Suprapubic skin (tissue), 4 donors: ENCODE data around the gene NECAB3. TPM values are rescaled to one million over a fixed set of nuclear protein-coding genes. Genes with fewer than 3 reads are reported as not detected.
"Not testable (repeated sequence)": the region's sequence is repeated elsewhere in the genome, so short reads cannot be mapped to it uniquely, and the experiment has no call there.

Source experiments
- DNase-seq, 2 donors: peaks; one replicate each; pipeline ENCODE4 v3.0.0-alpha.2; 2019; ENCODE audit warnings: low spot score in 2 of 2
- H3K27ac ChIP-seq: fragments of 200-600 bp; sonication (generic); one replicate; pipeline ENCODE4 v1.5.1; 2019
- H3K27me3 ChIP-seq: fragments of 200-600 bp; sonication (generic); one replicate; pipeline ENCODE4 v1.5.1; 2019
- H3K36me3 ChIP-seq: fragments of 200-600 bp; sonication (generic); one replicate; pipeline ENCODE4 v1.5.1; 2019
- H3K4me1 ChIP-seq: fragments of 200-600 bp; sonication (generic); one replicate; pipeline ENCODE4 v1.5.1; 2019
- H3K4me3 ChIP-seq: fragments of 200-600 bp; sonication (generic); one replicate; pipeline ENCODE4 v1.5.1; 2019; ENCODE audit warnings: mild to moderate bottlenecking
- H3K9me3 ChIP-seq: fragments of 200-600 bp; sonication (generic); one replicate; pipeline ENCODE4 v1.5.1; 2019
- EP300 ChIP-seq: sonication (generic); formaldehyde crosslinking; IDR thresholded peaks from one replicate; pipeline ENCODE4 v1.6.1; 2017; ENCODE audit warnings: antibody characterized with exemption
- POLR2A ChIP-seq, 2 donors: fragments of 450-650 bp; IDR thresholded peaks; one replicate each; pipeline ENCODE4 v1.6.1; 2017; ENCODE audit warnings: antibody characterized with exemption in 2 of 2, mild to moderate bottlenecking in 2 of 2, moderate library complexity in 2 of 2
- POLR2AphosphoS5 ChIP-seq, 3 donors: sonication (generic); formaldehyde crosslinking; IDR thresholded peaks; one replicate each; pipeline ENCODE4 v1.6.1; 2017; ENCODE audit warnings: antibody characterized with exemption in 3 of 3
- WGBS: methylation state at CpG from one replicate; pipeline ENCODE4 v1.1.5; 2018; 5-methylcytosine and 5-hydroxymethylcytosine counted together
- total RNA-seq, 4 donors: library from RNA; depleted of rRNA; stranded (reverse); fragments of >200 nt; gene quantifications; one replicate each; pipeline ENCODE4 v1.1.0, GENCODE V29; 2016
- TF ChIP-seq, protein P1 (sequence below), 2 donors: fragments of 200-600 bp in 1 of 2; fragments of 450-650 bp in 1 of 2; sonication (generic) in 1 of 2; IDR thresholded peaks; one replicate each; pipeline ENCODE4 v1.5.1; 2016 to 2019; ENCODE audit warnings: antibody characterized with exemption in 2 of 2, mild to moderate bottlenecking in 1 of 2, moderate library complexity in 1 of 2

NECAB3 gene
- total RNA-seq, 4 donors from 2014 or later = 19.9 to 37.5 (median 22.1) TPM

DNA sequence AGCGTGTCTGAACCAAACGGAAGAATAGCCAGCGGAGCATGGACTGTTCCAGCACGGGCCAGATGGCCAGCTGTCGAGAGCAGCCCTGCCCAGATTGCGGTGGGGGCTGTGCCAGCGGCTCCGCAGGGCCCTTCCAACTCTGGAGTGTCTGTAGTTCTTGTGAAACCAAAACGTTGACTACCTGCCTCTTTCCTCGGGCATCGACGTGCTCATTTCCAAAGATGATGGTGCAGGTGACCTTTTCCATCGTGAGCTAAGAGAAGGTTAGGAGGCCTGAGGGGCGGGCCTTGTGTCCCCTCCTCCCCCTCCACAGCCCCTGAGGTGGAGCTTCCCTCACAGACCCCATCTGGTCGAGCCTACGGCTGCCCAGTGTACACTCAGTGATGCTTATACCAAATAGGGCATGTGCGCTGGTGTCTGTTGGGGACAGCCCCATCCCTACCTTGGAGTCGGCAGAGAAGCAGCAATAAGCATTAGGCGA lies 25.0 kb downstream of the NECAB3 start:
- 77% methylated on average over 19 of the region's 19 CpGs for WGBS
- H3K4me3 ChIP-seq = no peak overlapping the region
- H3K36me3 ChIP-seq = peaks cover 14% of the 10 kb centered on the region
- H3K4me1 ChIP-seq = peaks cover 62% of the 10 kb centered on the region
- TF ChIP-seq, protein P1, sequence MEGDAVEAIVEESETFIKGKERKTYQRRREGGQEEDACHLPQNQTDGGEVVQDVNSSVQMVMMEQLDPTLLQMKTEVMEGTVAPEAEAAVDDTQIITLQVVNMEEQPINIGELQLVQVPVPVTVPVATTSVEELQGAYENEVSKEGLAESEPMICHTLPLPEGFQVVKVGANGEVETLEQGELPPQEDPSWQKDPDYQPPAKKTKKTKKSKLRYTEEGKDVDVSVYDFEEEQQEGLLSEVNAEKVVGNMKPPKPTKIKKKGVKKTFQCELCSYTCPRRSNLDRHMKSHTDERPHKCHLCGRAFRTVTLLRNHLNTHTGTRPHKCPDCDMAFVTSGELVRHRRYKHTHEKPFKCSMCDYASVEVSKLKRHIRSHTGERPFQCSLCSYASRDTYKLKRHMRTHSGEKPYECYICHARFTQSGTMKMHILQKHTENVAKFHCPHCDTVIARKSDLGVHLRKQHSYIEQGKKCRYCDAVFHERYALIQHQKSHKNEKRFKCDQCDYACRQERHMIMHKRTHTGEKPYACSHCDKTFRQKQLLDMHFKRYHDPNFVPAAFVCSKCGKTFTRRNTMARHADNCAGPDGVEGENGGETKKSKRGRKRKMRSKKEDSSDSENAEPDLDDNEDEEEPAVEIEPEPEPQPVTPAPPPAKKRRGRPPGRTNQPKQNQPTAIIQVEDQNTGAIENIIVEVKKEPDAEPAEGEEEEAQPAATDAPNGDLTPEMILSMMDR (IDR thresholded peaks at IDR 0.05) = no peak
- TF ChIP-seq POLR2A (IDR thresholded peaks at IDR 0.05) (no peak), EP300 (no peak), POLR2AphosphoS5 (IDR thresholded peaks at IDR 0.05) (no peak)
- H3K27ac ChIP-seq = peak overlapping the region; percentile 64
- DNase-seq = peak in 1 of 2 donors; percentile 82
- no peaks in the 10 kb centered on the region for H3K27me3 ChIP-seq
- H3K9me3 ChIP-seq = no peaks in the 10 kb centered on the region

DNA sequence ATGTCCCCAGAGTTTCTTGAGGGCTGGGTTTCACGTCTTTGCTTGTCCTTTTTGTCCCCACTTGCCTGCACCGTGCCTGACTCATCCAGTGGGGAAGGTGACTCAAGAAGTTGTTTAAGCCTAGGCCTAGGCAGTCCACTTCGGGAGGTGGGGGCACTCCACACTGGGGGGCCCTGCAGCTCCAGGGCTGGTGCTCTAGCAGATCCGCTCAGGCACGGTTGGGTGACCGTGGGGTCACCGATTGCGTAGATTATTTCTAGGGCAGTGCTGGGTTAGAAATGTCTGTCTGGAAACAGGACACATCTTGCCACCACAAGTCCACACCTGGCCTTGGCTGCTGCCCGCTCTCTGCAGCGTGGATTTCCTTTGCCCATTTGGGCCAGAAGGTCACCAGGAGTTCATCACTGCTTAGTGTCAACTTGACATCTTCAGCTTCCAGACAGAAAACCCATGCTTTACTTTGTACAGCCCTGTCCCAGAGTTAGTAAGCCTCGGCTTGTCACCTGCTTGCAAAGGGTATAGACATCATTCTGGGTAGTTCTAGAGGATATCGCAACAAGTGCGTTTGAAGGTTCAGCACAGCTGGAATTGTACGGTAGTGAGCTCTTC lies 25.7 kb downstream of the NECAB3 start:
- Histone ChIP-seq H3K4me3 (no peak overlapping the region), H3K4me1 (peaks cover 54% of the 10 kb centered on the region)
- 63% methylated on average over 12 of the region's 14 CpGs for WGBS

DNA sequence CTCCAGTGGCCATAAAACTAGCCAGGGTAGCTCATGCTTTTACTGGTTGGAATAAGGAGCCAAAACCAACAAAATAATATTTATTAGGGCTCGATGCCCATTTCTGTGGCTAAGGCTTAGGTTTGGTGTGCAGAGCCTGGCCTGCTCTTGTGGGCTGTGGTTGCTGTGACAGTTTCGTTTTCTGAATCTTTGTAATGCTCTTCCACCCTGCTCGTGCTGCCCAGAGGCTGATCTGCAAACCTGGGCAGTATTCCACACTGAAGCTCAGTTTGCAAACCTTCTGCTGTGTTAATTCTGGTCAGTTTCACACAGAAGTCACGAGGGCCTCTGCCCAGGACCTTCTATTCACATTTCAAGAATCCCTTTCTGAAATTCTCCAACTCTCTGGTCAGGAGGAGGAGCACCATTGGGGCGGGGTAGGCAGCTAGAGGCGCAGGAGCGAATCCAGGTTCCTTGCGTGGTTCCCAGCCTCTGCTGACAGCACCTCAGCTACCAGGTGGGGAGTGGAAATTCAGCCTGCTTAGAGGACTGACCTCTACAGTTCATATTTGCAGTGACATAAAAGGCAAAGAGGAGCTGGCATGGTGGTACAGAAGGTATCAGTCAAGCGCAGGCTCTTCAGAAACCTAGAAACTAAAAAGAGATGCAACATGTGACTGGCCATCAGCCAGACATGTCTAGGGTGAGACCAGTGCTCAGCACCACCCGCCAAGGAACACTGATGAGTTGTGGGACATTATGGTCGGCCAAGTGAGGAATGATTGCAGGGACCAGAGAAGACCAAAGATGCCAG lies 26.4 kb downstream of the NECAB3 start:
- peak overlapping the region; percentile 64 for H3K27ac ChIP-seq
- no peaks in the 10 kb centered on the region for H3K9me3 ChIP-seq

More for the DNA sequence above, 25.7 kb downstream of the NECAB3 start:
- no peak for TF ChIP-seq EP300
- TF ChIP-seq POLR2A (IDR thresholded peaks at IDR 0.05) = no peak
- TF ChIP-seq, protein P1 (IDR thresholded peaks at IDR 0.05) = no peak
- TF ChIP-seq POLR2AphosphoS5 (IDR thresholded peaks at IDR 0.05) = no peak
- peaks cover 19% of the 10 kb centered on the region for H3K36me3 ChIP-seq
- H3K27ac ChIP-seq = peak overlapping the region; percentile 64
- no peaks in the 10 kb centered on the region for H3K9me3 ChIP-seq
- DNase-seq = peak in 1 of 2 donors; percentile 76
- no peaks in the 10 kb centered on the region for H3K27me3 ChIP-seq

DNA sequence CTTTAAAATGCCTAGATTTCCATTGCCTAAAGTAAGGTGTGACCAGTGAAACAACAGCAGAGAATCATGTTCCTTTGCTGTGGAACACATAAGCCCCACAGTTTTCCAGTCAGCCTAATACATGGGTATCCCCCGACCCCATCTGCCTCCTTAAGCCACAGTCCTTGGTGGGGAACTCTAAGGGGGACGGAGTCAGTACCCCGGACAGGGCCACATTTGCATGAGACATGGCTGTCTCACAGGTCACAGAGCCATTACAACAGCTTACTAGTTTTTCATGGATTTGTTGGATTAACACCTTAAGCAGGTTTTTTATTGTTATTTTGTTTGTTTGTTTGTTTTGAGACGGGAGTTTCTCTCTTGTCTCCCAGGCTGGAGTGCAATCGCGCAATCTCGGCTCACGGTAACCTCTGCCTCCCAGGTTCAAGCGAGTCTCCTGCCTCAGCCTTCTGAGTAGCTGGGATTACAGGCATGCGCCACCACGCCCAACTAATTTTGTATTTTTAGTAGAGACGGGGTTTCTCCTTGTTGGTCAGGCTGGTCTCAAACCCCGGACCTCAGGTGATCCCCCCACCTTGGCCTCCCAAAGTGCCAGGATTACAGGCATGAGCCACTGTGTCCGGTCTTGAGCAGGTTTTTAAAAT lies 27.1 kb downstream of the NECAB3 start:
- peak in 1 of 2 donors; percentile 44 for DNase-seq
- H3K27me3 ChIP-seq, H3K9me3 ChIP-seq: not testable (repeated sequence)
- H3K36me3 ChIP-seq = peaks cover 22% of the 10 kb centered on the region
- peaks cover 48% of the 10 kb centered on the region for H3K4me1 ChIP-seq
- peak overlapping the region; percentile 11 for H3K4me3 ChIP-seq
- WGBS = 58% methylated on average over 14 of the region's 14 CpGs
- H3K27ac ChIP-seq = peak overlapping the region; percentile 64

More for the DNA sequence above, 26.4 kb downstream of the NECAB3 start:
- peaks cover 22% of the 10 kb centered on the region for H3K36me3 ChIP-seq
- TF ChIP-seq EP300 (no peak), POLR2AphosphoS5 (IDR thresholded peaks at IDR 0.05) (no peak), POLR2A (IDR thresholded peaks at IDR 0.05) (no peak)
- TF ChIP-seq, protein P1 (IDR thresholded peaks at IDR 0.05) = no peak
- peak in 1 of 2 donors; percentile 78 for DNase-seq
- H3K4me3 ChIP-seq = peak overlapping the region; percentile 11
- WGBS = 33% methylated on average over 10 of the region's 11 CpGs
- peaks cover 48% of the 10 kb centered on the region for H3K4me1 ChIP-seq
- H3K27me3 ChIP-seq = no peaks in the 10 kb centered on the region

DNA sequence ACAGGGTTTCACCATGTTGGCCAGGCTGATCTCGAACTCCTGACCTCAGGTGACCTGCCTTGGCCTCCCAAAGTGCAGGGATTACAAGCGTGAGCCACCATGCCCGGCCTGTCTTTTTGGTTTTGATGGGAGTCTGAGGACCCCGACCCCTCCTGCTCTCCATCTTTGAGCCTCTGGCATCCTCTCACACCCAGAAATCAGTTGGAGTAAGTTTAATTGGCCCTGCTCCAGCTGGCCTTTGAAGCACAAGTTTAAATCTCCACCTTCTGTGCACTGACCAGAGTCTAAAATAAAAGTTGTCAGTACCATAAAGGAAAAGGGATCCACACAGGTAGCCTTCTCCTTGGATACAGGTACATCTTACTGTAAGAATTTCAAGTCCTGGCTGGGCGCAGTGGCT lies 28.0 kb downstream of the NECAB3 start:
- peaks cover 29% of the 10 kb centered on the region for H3K36me3 ChIP-seq
- WGBS = 95% methylated on average over 5 of the region's 5 CpGs
- peak in 1 of 2 donors; percentile 57 for DNase-seq
- H3K4me1 ChIP-seq = peaks cover 41% of the 10 kb centered on the region
- no peaks in the 10 kb centered on the region for H3K27me3 ChIP-seq
- TF ChIP-seq EP300 (no peak), POLR2A (IDR thresholded peaks at IDR 0.05) (no peak), POLR2AphosphoS5 (IDR thresholded peaks at IDR 0.05) (no peak)
- TF ChIP-seq, protein P1 (IDR thresholded peaks at IDR 0.05) = no peak
- no peak overlapping the region for H3K27ac ChIP-seq
- H3K4me3 ChIP-seq = no peak overlapping the region
- H3K9me3 ChIP-seq = no peaks in the 10 kb centered on the region
